ENCODE measurements around the gene KIZ. TPM values are rescaled to one million over a fixed set of nuclear protein-coding genes. Genes with fewer than 3 reads are reported as not detected.

Gene KIZ
- total RNA-seq, 1 experiment from 2014 or later, result 13.2 TPM

DNA sequence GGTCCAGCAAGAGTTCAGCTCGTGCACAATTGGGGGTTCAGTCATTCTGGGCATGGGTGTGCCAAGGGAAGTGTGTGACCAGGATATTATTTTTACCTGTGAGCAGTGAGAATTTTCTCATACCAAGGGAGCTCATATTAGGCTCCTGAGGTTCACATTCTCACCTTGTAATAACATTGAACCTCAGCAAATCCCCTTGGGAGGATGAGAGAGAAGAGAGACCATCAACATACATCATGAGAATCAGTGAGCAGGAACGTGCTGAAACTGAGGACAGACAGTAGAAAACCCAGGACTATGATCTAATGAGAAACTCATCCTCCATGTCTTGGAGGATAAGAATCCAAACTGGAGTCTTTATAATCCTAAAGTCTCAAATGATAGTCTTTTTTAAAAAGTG, 143.9 kb downstream of the KIZ start:
- no peak overlapping the region for H3K4me3 ChIP-seq
- no peak for DNase-seq (ENCODE audit: low read depth in 1 of 2, low spot score in 2 of 2)

DNA sequence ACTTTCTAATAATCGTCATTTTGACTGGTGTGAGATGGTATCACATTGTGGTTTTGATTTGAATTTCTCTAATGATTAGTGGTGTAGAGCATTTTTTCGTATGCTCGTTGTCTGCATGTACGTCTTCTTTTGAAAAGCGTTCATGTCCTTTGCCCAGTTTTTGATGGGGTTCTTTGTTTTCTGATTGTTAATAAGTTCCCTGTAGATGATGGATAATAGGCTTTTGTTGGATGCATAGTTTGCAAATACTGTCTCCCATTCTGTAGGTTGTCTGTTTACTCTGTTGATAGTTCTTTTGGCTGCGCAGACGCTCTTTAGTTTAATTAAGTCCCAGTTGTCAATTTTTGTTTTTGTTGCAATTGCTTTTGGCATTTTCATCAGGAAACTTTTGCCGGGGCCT, 144.9 kb downstream of the KIZ start:
- Histone ChIP-seq H3K9me3 (replicated peaks) (no peaks in the 10 kb centered on the region; the same call in 1 of the 2 replicates), H3K4me1 (replicated peaks) (no peaks in the 10 kb centered on the region), H3K36me3 (no peaks in the 10 kb centered on the region), H3K27ac (no peak overlapping the region), H3K4me3 (no peak overlapping the region), H3K27me3 (replicated peaks) (no peaks in the 10 kb centered on the region)
- no peak for DNase-seq (ENCODE audit: low read depth in 1 of 2, low spot score in 2 of 2)

More for the DNA sequence above, 143.9 kb downstream of the KIZ start:
- Histone ChIP-seq H3K4me1 (replicated peaks) (no peaks in the 10 kb centered on the region), H3K9me3 (replicated peaks) (no peaks in the 10 kb centered on the region; the same call in 1 of the 2 replicates), H3K27me3 (replicated peaks) (no peaks in the 10 kb centered on the region), H3K36me3 (no peaks in the 10 kb centered on the region), H3K27ac (no peak overlapping the region)

DNA sequence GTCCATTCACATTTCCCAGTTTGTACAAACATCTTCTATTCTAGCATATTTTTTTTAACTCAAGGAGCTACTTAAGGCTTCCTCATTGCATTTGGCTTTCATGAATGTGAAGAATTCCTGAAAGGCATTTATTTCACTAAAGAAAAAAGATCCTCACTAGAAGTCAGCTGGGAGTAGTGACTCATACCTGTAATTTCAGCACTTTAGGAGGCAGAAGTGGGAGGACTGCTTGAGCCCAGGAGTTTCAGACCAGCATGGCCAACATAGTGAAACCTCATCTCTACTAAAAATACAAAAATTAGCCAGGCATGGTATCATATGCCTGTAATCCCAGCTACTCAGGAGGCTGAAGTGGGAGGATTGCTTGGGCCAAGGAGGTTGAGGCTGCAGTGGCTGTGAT, 146.4 kb downstream of the KIZ start:
- H3K36me3 ChIP-seq, result no peaks in the 10 kb centered on the region
- DNase-seq (ENCODE audit: low read depth in 1 of 2, low spot score in 2 of 2), result no peak
- H3K9me3 ChIP-seq (replicated peaks), result no peaks in the 10 kb centered on the region; the same call in 1 of the 2 replicates
- H3K4me1 ChIP-seq (replicated peaks), result no peaks in the 10 kb centered on the region
- H3K4me3 ChIP-seq, result no peak overlapping the region
- no peaks in the 10 kb centered on the region for H3K27me3 ChIP-seq (replicated peaks)
- H3K27ac ChIP-seq, result no peak overlapping the region

DNA sequence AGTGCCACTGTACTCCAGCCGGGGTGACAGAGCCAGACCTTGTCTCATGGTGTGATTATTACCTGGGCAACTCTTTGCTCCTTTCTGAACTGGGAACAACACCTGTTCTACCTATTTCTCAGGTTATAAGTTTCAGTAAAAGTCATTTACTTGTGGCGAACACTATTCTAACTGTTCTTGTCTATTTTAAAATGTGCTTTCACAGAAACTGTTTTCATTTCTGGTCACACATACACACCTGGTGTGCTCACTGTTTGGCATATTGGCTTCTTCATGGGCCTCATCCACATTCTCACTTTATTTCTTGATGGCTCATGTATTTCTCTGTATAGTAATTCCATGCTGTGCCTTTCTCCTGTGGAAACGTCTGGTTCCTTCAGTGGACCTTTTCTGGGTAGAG, 146.8 kb downstream of the KIZ start:
- DNase-seq (ENCODE audit: low read depth in 1 of 2, low spot score in 2 of 2), result no peak
- H3K4me3 ChIP-seq, result no peak overlapping the region
- no peaks in the 10 kb centered on the region for H3K27me3 ChIP-seq (replicated peaks)
- no peaks in the 10 kb centered on the region for H3K4me1 ChIP-seq (replicated peaks)
- H3K27ac ChIP-seq, result no peak overlapping the region
- no peaks in the 10 kb centered on the region for H3K36me3 ChIP-seq
- no peaks in the 10 kb centered on the region for H3K9me3 ChIP-seq (replicated peaks)

GRCh38 chr20:21273755-21274386, 148.0 kb downstream of the KIZ start:
- Histone ChIP-seq H3K27ac (no peak overlapping the region), H3K27me3 (replicated peaks) (no peaks in the 10 kb centered on the region), H3K36me3 (no peaks in the 10 kb centered on the region), H3K4me1 (replicated peaks) (no peaks in the 10 kb centered on the region), H3K4me3 (no peak overlapping the region), H3K9me3 (replicated peaks) (no peaks in the 10 kb centered on the region)
- no peak for DNase-seq (ENCODE audit: low read depth in 1 of 2, low spot score in 2 of 2)

DNA sequence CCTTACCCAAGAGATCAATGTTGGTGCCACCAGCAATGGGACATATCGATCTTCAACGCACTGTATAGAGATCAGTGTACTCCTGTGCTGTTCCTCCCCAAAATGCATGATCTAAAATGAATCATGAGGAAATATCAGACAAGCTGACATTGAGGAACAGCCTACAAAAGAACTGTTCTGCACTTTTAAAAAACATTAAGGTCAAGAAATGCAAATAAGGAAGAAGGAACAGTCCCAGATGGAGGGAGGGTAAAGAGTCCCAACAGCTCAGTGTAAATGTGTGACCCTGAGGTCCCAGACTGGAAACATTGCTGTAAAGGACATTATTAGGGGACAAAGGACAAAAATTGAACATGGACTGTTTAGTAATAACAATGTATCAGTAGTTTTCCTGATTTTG, 152.9 kb downstream of the KIZ start:
- Histone ChIP-seq H3K27ac (no peak overlapping the region), H3K4me1 (replicated peaks) (no peaks in the 10 kb centered on the region), H3K4me3 (no peak overlapping the region), H3K36me3 (no peaks in the 10 kb centered on the region), H3K27me3 (replicated peaks) (no peaks in the 10 kb centered on the region), H3K9me3 (replicated peaks) (no peaks in the 10 kb centered on the region)
- DNase-seq (ENCODE audit: low read depth in 1 of 2, low spot score in 2 of 2), result no peak

DNA sequence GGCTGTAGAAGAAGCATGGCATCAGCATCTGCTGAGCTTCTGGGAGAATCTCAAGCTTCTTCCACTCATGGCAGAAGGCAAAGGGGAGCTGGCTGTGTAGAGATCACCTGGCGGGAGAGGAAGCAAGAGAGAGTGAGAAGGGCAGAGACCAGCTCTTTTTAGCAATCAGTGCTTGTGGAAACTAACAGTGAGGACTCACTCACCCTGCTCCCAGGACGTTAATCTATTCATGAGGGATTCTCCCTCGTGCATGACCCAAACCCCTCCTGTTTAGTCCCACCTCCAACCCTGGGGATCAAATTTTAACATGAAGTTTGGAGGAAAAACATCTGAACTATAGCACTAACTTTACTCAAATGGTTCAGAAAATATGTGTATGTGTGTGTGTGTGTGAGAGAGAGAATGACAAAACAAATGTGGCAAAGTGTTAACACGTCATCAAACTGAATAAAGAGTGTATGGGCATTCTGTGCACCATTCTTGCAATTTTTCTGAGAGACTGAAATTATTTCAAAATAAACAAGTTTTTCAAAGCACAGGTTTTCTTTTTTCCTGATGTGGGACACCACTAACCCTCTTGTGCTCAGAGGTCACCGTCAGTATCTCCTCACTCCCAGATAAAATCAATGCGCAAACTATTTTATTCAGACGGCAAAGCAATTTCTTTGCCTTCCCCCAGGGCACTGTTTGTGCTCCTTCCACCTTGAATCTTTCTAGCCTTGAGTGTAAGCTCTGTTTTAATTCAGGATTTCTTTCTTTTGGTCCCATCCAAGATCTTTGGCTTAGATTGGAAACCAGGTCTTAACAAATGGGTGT, 154.0 kb downstream of the KIZ start:
- H3K27ac ChIP-seq, result no peak overlapping the region
- H3K27me3 ChIP-seq (replicated peaks), result no peaks in the 10 kb centered on the region
- H3K9me3 ChIP-seq (replicated peaks), result no peaks in the 10 kb centered on the region
- H3K36me3 ChIP-seq, result no peaks in the 10 kb centered on the region
- no peak for DNase-seq (ENCODE audit: low read depth in 1 of 2, low spot score in 2 of 2)
- H3K4me1 ChIP-seq (replicated peaks), result no peaks in the 10 kb centered on the region
- no peak overlapping the region for H3K4me3 ChIP-seq

- H3K9me3 ChIP-seq (replicated peaks), result no peaks in the 10 kb centered on the region
- no peak for DNase-seq (ENCODE audit: low read depth in 1 of 2, low spot score in 2 of 2)
- no peaks in the 10 kb centered on the region for H3K27me3 ChIP-seq (replicated peaks)
- H3K27ac ChIP-seq, result no peak overlapping the region
- no peak overlapping the region for H3K4me3 ChIP-seq
- no peaks in the 10 kb centered on the region for H3K36me3 ChIP-seq
- no peaks in the 10 kb centered on the region for H3K4me1 ChIP-seq (replicated peaks)
Observed at GRCh38 chr20:21280522-21281016, 154.7 kb downstream of the KIZ start.

DNA sequence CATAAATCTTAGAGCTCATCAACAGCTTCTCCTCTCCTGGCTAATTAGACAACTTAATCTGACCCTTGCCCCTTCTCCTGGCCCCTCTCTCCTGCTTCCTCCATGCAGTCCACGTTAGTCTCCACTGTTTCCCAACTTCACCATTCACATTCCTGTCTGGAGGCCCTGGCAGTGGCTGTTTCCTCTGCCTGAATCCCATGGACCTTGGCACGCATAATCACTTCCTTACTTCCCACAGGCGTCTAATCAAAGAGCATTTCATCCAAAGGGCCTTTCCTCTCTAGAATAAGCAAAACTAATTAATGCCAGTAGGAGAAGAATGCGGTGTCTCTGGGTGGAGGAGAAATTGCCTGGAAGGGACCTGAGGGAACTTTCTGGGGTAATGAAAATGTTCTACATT, 160.9 kb downstream of the KIZ start:
- no peak overlapping the region for H3K4me3 ChIP-seq
- H3K4me1 ChIP-seq (replicated peaks), result no peaks in the 10 kb centered on the region
- H3K36me3 ChIP-seq, result no peaks in the 10 kb centered on the region
- DNase-seq (ENCODE audit: low read depth in 1 of 2, low spot score in 2 of 2), result no peak
- no peaks in the 10 kb centered on the region for H3K9me3 ChIP-seq (replicated peaks)
- H3K27me3 ChIP-seq (replicated peaks), result no peaks in the 10 kb centered on the region
- no peak overlapping the region for H3K27ac ChIP-seq

DNA sequence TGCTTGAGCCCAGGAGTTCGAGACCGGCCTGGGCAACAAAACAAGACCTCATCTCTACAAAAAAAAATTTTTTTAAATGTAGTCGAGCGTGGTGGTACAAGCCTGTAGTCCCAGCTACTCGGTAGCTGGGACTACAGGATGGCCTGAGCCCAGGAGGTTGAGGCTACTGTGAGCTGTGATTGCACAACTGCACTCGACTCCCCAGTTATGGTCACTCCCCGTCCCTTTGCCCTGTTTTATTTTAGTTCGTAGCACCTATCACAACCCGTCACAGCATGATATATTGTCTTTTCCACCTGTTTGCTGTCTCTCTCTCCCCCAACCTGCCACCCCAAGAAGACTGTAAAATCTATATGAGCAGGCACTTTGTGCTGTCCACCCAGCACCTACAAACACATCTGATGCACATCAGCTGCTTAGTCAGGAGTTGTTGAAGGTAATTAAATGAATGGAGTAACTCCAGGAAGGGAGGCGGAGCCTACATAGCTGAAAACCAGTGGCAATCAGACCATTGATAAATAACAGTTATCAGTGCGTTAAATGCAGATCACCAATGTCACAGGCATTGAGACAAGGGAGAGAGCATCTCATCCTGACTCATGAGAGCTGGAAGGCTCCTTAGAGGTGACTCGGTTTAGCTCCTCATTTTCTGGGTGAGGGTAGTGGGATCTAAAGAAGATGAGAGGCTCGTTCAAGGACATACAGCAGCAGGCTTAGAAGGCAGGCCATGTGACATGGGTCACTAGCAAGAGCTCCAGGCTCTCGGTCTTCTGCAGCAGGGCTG, 162.9 kb downstream of the KIZ start:
- Histone ChIP-seq H3K27me3 (replicated peaks) (no peaks in the 10 kb centered on the region), H3K27ac (no peak overlapping the region), H3K36me3 (no peaks in the 10 kb centered on the region), H3K4me1 (replicated peaks) (no peaks in the 10 kb centered on the region), H3K4me3 (no peak overlapping the region), H3K9me3 (replicated peaks) (no peaks in the 10 kb centered on the region)
- no peak for DNase-seq (ENCODE audit: low read depth in 1 of 2, low spot score in 2 of 2)

DNA sequence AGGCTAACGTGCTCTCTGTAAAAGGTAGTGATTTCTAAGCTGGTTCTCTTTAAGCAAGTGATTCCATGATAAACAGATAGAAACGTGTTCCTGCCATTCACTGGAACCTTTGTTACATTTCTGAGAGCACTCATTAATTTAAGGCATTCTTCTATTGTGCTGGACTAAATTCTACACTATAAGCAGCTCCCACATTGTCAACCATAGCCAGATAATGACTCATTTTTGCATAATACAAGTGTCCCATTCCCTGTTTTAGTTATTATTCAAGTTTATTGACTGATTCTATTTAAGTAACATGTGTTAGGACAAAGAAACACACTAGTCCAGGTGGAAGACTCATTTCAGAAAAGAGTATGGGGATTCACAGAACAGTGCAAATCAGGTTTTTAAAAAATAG, 163.8 kb downstream of the KIZ start:
- H3K27me3 ChIP-seq (replicated peaks), result peaks cover under 1% of the 10 kb centered on the region; the same call in 1 of the 2 replicates
- DNase-seq (ENCODE audit: low read depth in 1 of 2, low spot score in 2 of 2), result no peak
- H3K4me1 ChIP-seq (replicated peaks), result no peaks in the 10 kb centered on the region
- H3K27ac ChIP-seq, result no peak overlapping the region
- no peaks in the 10 kb centered on the region for H3K36me3 ChIP-seq
- H3K9me3 ChIP-seq (replicated peaks), result no peaks in the 10 kb centered on the region
- no peak overlapping the region for H3K4me3 ChIP-seq

GRCh38 chr20:21291026-21291425, 165.1 kb downstream of the KIZ start:
- DNase-seq (ENCODE audit: low read depth in 1 of 2, low spot score in 2 of 2), result no peak
- Histone ChIP-seq H3K4me1 (replicated peaks) (no peaks in the 10 kb centered on the region), H3K4me3 (no peak overlapping the region), H3K27me3 (replicated peaks) (peaks cover 6% of the 10 kb centered on the region; the same call in 1 of the 2 replicates), H3K27ac (no peak overlapping the region), H3K36me3 (no peaks in the 10 kb centered on the region), H3K9me3 (replicated peaks) (no peaks in the 10 kb centered on the region)

DNA sequence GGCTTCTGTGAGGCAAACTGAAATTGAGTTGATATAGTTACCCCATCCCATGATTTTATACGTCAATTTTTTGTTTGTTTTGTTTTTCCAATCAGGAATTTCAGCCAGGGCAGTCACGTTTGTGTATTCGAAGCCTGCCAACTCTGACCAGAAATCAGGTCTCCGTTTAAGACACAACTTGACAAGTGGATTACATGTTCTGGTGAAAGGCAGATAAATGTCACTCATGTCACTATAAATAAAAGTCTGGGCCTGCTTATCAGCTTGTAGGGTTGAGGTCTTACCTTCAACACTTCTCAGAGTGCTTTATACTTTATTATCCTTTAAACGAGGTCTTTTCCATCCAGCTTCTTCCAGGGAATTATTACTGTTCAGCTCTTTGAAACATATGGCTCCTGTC, 168.9 kb downstream of the KIZ start:
- no peak overlapping the region for H3K27ac ChIP-seq
- H3K4me3 ChIP-seq, result no peak overlapping the region

More for the DNA sequence above, 168.9 kb downstream of the KIZ start:
- Histone ChIP-seq H3K9me3 (replicated peaks) (no peaks in the 10 kb centered on the region), H3K36me3 (no peaks in the 10 kb centered on the region), H3K4me1 (replicated peaks) (no peaks in the 10 kb centered on the region), H3K27me3 (replicated peaks) (peaks cover 6% of the 10 kb centered on the region; the same call in 1 of the 2 replicates)
- DNase-seq (ENCODE audit: low read depth in 1 of 2, low spot score in 2 of 2), result no peak

All from SJSA1 (cell line).